Measurements from ENCODE around the gene SLC22A23.

SLC22A23 gene

GRCh38 chr6:3335169-3335568 lies 121.7 kb downstream of the SLC22A23 start:
- DNase-seq (ENCODE audit: low read depth, low spot score): no peak

- DNase-seq (ENCODE audit: low read depth, low spot score): no peak
Measured at GRCh38 chr6:3334555-3334954, 122.3 kb downstream of the SLC22A23 start.

GRCh38 chr6:3333263-3333662 lies 123.6 kb downstream of the SLC22A23 start:
- no peak for DNase-seq (ENCODE audit: low read depth, low spot score)

- no peak for DNase-seq (ENCODE audit: low read depth, low spot score)
Measured at GRCh38 chr6:3331971-3332370, 124.9 kb downstream of the SLC22A23 start.

- no peak for DNase-seq (ENCODE audit: low read depth, low spot score)
Measured at GRCh38 chr6:3331494-3331893, 125.4 kb downstream of the SLC22A23 start.

GRCh38 chr6:3330199-3330598 lies 126.7 kb downstream of the SLC22A23 start:
- no peak for DNase-seq (ENCODE audit: low read depth, low spot score)

- DNase-seq (ENCODE audit: low read depth, low spot score): no peak
Measured at GRCh38 chr6:3329393-3330051, 127.3 kb downstream of the SLC22A23 start.

- DNase-seq (ENCODE audit: low read depth, low spot score): no peak
Measured at GRCh38 chr6:3328796-3329195, 128.1 kb downstream of the SLC22A23 start.

- DNase-seq (ENCODE audit: low read depth, low spot score): no peak
Measured at GRCh38 chr6:3328145-3328544, 128.7 kb downstream of the SLC22A23 start.

- DNase-seq (ENCODE audit: low read depth, low spot score): no peak
Measured at GRCh38 chr6:3327403-3327802, 129.4 kb downstream of the SLC22A23 start.

- no peak for DNase-seq (ENCODE audit: low read depth, low spot score)
Measured at GRCh38 chr6:3326981-3327380, 129.9 kb downstream of the SLC22A23 start.

GRCh38 chr6:3326184-3326971 lies 130.5 kb downstream of the SLC22A23 start:
- no peak for DNase-seq (ENCODE audit: low read depth, low spot score)

GRCh38 chr6:3325210-3325609 lies 131.6 kb downstream of the SLC22A23 start:
- DNase-seq (ENCODE audit: low read depth, low spot score): no peak

GRCh38 chr6:3324262-3324942 lies 132.4 kb downstream of the SLC22A23 start:
- DNase-seq (ENCODE audit: low read depth, low spot score): no peak

- DNase-seq (ENCODE audit: low read depth, low spot score): no peak
Measured at GRCh38 chr6:3323696-3324261, 133.1 kb downstream of the SLC22A23 start.

GRCh38 chr6:3323148-3323547 lies 133.7 kb downstream of the SLC22A23 start:
- DNase-seq (ENCODE audit: low read depth, low spot score): no peak

- DNase-seq (ENCODE audit: low read depth, low spot score): no peak
Measured at GRCh38 chr6:3322366-3322890, 134.4 kb downstream of the SLC22A23 start.

- DNase-seq (ENCODE audit: low read depth, low spot score): no peak
Measured at GRCh38 chr6:3321875-3322274, 135.0 kb downstream of the SLC22A23 start.

- no peak for DNase-seq (ENCODE audit: low read depth, low spot score)
Measured at GRCh38 chr6:3321042-3321441, 135.8 kb downstream of the SLC22A23 start.

- no peak for DNase-seq (ENCODE audit: low read depth, low spot score)
Measured at GRCh38 chr6:3320238-3320811, 136.5 kb downstream of the SLC22A23 start.

- DNase-seq (ENCODE audit: low read depth, low spot score): no peak
Measured at GRCh38 chr6:3319610-3320200, 137.1 kb downstream of the SLC22A23 start.
